ELR (cell line): Measurements from ENCODE around the gene RRAGA.
A peak's percentile ranks its signal among the peaks of the same experiment; 100 is the strongest.
"Not testable (repeated sequence)": the region's sequence is repeated elsewhere in the genome, so short reads cannot be mapped to it uniquely, and the experiment has no call there.

Experiments
- DNase-seq: peaks from one replicate; pipeline ENCODE4 v3.0.0-alpha.2; 2015; ENCODE audit warnings: low read depth

RRAGA gene

GRCh38 chr9:19087106-19088000, 38.1 kb downstream of the RRAGA start:
- DNase-seq, result peak; percentile 77

- DNase-seq, result not testable (repeated sequence)
These were observed 48.2 kb downstream of the RRAGA start for GRCh38 chr9:19097431-19097830.
